Lung (tissue), 12 donors: ENCODE results near the gene DDX18. TPM values are rescaled to one million over a fixed set of nuclear protein-coding genes. Genes with fewer than 3 reads are reported as not detected.

Experiments
- ATAC-seq: fragments of 200-7000 bp; cut with Tn5 transposase; one replicate; pipeline ENCODE4 v1.9.1; 2020; ENCODE audit warnings: moderate number of reproducible peaks; ENCODE audit not compliant: insufficient read depth, low FRiP score
- DNase-seq, 3 donors: peaks; one replicate each; pipeline ENCODE4 v3.0.0-alpha.2; 2013 to 2017
- H3K27ac ChIP-seq, 2 donors: one replicate each; pipeline ENCODE4 v1.5.1; 2013; ENCODE audit warnings: mild to moderate bottlenecking in 2 of 2, moderate library complexity in 2 of 2, control low read depth in 1 of 2, inconsistent platforms in 1 of 2, low read depth in 1 of 2, low read length in 1 of 2
- H3K27me3 ChIP-seq, 3 donors: one replicate each; pipeline ENCODE4 v1.5.1; 2013; ENCODE audit warnings: low read length in 2 of 3; ENCODE audit not compliant: control insufficient read depth in 3 of 3, insufficient read depth in 3 of 3
- H3K36me3 ChIP-seq, 4 donors: one replicate each; pipeline ENCODE4 v1.5.1; 2013; ENCODE audit warnings: low read length in 4 of 4, mild to moderate bottlenecking in 1 of 4, moderate library complexity in 1 of 4; ENCODE audit not compliant: control insufficient read depth in 4 of 4, insufficient read depth in 4 of 4
- H3K4me1 ChIP-seq, 5 donors: one replicate each; pipeline ENCODE4 v1.5.1; 2013; ENCODE audit warnings: low read length in 5 of 5, mild to moderate bottlenecking in 2 of 5, moderate library complexity in 1 of 5; ENCODE audit not compliant: control insufficient read depth in 5 of 5, insufficient read depth in 5 of 5
- H3K4me3 ChIP-seq: one replicate; pipeline ENCODE4 v1.5.1; 2013; ENCODE audit warnings: mild to moderate bottlenecking, control low read depth, moderate library complexity
- H3K9ac ChIP-seq, 2 donors: one replicate each; pipeline ENCODE4 v1.5.1; 2013; ENCODE audit warnings: low read length in 2 of 2, control low read depth in 1 of 2; ENCODE audit not compliant: insufficient read depth in 1 of 2
- H3K9me3 ChIP-seq, 4 donors: one replicate each; pipeline ENCODE4 v1.5.1; 2013; ENCODE audit warnings: low read length in 3 of 4, mild to moderate bottlenecking in 1 of 4, moderate library complexity in 1 of 4; ENCODE audit not compliant: control insufficient read depth in 4 of 4, insufficient read depth in 3 of 4
- CTCF ChIP-seq: IDR thresholded peaks from 2 replicates; pipeline ENCODE4 v1.5.1; 2012; ENCODE audit warnings: mild to moderate bottlenecking; ENCODE audit errors: control extremely low read depth, extremely low read depth
- WGBS, 2 donors: extraction: QIAGEN DNeasy Blood & Tissue Kit; methylation state at CpG; one replicate each; pipeline ENCODE4 v1.1.7; 2013; 5-methylcytosine and 5-hydroxymethylcytosine counted together
- polyA plus RNA-seq, 2 donors: library from polyadenylated mRNA; stranded (reverse); fragments of 200-250 nt; gene quantifications; one replicate each; pipeline ENCODE4 v1.2.1, GENCODE V29; 2013
- total RNA-seq, 2 donors: library from RNA; depleted of rRNA in 1 of 2; stranded (reverse); fragments of >200 nt in 1 of 2; gene quantifications; one replicate each; pipeline ENCODE4 v1.2.1, GENCODE V29; 2014 to 2021
- donor health status: control.
- donor health status: control.
- donor health status: Bipolar disorder and iron deficiency.
- donor health status: healthy.
- donor health status: DM: yes; HTN: yes; CAD: no.

The DDX18 gene
- total and polyA plus RNA-seq, 4 donors, result 26.9 to 60.0 (median 39.7) TPM

- ATAC-seq (no peak), DNase-seq (no peak)
- no peak overlapping the region for H3K27ac ChIP-seq
- no peak overlapping the region for H3K4me3 ChIP-seq
- H3K27me3 ChIP-seq, result peaks cover 4 to 18% (median 10%) of the 10 kb centered on the region in 3 donors
- H3K9me3 ChIP-seq, result peaks cover 0 to 2% (median 0%) of the 10 kb centered on the region in 4 donors
- H3K9ac ChIP-seq, result no peak overlapping the region
- WGBS, 2 donors, result 11% methylated on average over 4 of the region's 4 CpGs
- H3K4me1 ChIP-seq, result no peaks in the 10 kb centered on the region
- TF ChIP-seq CTCF, result no peak
- H3K36me3 ChIP-seq, result no peaks in the 10 kb centered on the region
These were observed 36.0 kb downstream of the DDX18 start for GRCh38 chr2:117850461-117850860.

GRCh38 chr2:117851969-117852368 lies 37.5 kb downstream of the DDX18 start:
- Histone ChIP-seq H3K27ac (no peak overlapping the region), H3K36me3 (no peaks in the 10 kb centered on the region), H3K4me3 (no peak overlapping the region), H3K9ac (no peak overlapping the region), H3K9me3 (peaks cover 0 to 2% (median 0%) of the 10 kb centered on the region in 4 donors), H3K27me3 (peaks cover 4 to 18% (median 10%) of the 10 kb centered on the region in 3 donors), H3K4me1 (no peaks in the 10 kb centered on the region)
- 30 to 35% methylated on average over 3 of the region's 3 CpGs for WGBS, 2 donors
- TF ChIP-seq CTCF, result no peak
- no peak for ATAC-seq
- DNase-seq, result no peak

DNA sequence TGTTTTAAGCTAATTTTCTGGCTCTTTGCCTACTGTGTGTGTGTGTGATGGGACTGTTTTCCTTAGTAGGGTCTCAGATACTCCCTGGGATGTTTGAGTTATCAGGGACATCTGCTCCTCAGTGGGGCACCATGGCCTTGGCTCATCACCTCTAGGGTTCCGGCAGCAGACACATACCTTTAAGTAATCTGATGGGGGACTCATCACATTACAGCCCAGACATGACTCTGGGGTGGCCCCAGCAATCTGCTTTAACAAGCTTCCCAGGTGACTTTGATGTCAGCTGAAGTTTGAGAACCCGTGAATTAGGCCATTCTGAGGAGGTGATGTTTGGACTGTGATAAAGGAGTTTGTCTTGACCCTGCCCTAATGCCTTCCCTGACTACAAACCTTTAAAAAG lies 38.8 kb downstream of the DDX18 start:
- H3K4me1 ChIP-seq, result no peaks in the 10 kb centered on the region
- 67 to 77% methylated on average over 2 of the region's 2 CpGs for WGBS, 2 donors
- H3K9ac ChIP-seq, result no peak overlapping the region
- H3K9me3 ChIP-seq, result no peaks in the 10 kb centered on the region
- DNase-seq, result no peak
- ATAC-seq, result no peak
- no peak for TF ChIP-seq CTCF
- H3K36me3 ChIP-seq, result no peaks in the 10 kb centered on the region
- H3K27ac ChIP-seq, result no peak overlapping the region
- no peak overlapping the region for H3K4me3 ChIP-seq
- peaks cover 4 to 18% (median 10%) of the 10 kb centered on the region in 3 donors for H3K27me3 ChIP-seq

GRCh38 chr2:117853873-117854272 lies 39.4 kb downstream of the DDX18 start:
- DNase-seq (no peak), ATAC-seq (no peak)
- Histone ChIP-seq H3K27ac (no peak overlapping the region), H3K4me1 (no peaks in the 10 kb centered on the region), H3K9me3 (peaks cover 0 to under 1% (median 0%) of the 10 kb centered on the region in 4 donors), H3K27me3 (peaks cover 4 to 18% (median 10%) of the 10 kb centered on the region in 3 donors), H3K4me3 (no peak overlapping the region), H3K36me3 (no peaks in the 10 kb centered on the region), H3K9ac (no peak overlapping the region)
- TF ChIP-seq CTCF, result no peak
- 80 to 88% methylated on average over 8 of the region's 8 CpGs for WGBS, 2 donors
